Hepatic stellate cell (primary cell): ENCODE data around the gene KYNU.
"Not testable (repeated sequence)": the region's sequence is repeated elsewhere in the genome, so short reads cannot be mapped to it uniquely, and the experiment has no call there.

Source experiments
- DNase-seq: peaks from one replicate; pipeline ENCODE4 v3.0.0; 2011; ENCODE audit warnings: low spot score

The KYNU gene

GRCh38 chr2:143089520-143089919 is 212.1 kb downstream of the KYNU start:
- DNase-seq = not testable (repeated sequence)
